GM19025 (cell line): ENCODE data around the gene NOXA1.
"Not testable (repeated sequence)": the region's sequence is repeated elsewhere in the genome, so short reads cannot be mapped to it uniquely, and the experiment has no call there.

Source experiments
- ATAC-seq: cut with Tn5 transposase; IDR thresholded peaks from one replicate; pipeline ENCODE4 v1.9.1; 2021; ENCODE audit warnings: mild to moderate bottlenecking, low read depth, moderate library complexity; ENCODE audit not compliant: unreplicated experiment

NOXA1 gene

DNA sequence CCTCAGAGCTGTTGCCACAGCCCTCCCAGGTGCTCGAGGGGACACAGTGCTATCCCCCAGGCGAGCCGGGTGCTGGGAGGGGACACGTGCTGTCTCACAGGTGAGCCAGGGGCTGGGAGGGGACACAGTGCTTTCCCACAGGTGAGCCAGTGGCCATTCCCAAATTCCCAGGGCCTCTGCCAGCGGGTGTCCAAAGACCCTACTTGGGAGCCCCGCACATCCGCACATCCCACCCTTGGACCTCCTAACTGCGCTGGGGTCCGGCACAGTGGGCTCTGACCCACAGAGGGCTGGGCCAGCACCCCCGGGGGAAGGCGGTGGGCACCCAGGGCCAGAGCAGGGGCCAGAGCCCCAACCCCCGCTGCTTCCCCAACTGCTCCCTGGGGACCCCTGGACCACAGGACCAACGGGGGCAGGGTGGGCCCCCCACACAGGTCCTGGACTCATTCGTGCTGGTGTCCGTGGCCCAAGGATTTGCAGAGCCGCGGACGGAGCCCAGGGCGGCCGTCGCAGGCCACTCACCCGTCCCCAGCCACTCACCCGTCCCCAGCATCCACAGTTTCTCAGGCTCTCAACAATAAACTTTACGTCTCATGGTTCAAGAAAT is 18.1 kb upstream of the NOXA1 start:
- no peak for ATAC-seq

GRCh38 chr9:137405677-137406081 is 17.5 kb upstream of the NOXA1 start:
- no peak for ATAC-seq

DNA sequence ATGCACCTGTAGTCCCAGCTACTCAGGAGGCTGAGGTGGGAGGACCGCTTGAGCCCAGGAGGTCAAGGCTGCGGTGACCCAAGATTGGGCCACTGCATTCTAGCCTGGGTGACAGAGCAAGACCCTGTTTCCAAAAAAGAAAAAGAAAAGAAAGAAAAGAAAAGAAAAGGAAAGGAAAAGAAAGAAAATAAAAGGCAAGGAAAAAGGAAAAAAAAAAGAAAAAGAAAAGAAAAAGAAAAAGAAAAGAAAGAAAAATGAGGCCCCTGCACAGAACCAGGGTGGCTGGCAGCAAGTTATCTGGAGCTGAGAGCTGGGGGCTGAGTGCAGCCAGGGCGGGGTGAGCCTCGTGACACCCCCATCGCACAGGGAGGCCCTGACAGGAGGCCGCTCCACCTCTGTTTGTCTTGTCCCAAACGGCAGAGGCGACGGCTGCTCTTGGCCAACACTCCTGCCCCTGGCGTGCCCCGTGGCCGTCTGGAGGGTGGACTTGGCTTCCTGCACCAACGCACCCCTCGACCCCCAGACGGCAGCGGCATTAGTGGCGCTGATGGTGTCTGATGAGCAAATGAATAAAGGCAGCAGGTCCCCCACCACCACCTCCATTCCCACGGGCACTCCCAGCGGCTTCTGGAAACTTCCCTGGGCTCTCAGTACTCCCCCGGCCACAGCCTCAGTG is 17.0 kb upstream of the NOXA1 start:
- no peak for ATAC-seq

- ATAC-seq, result no peak
Observed at GRCh38 chr9:137406876-137407589, 16.2 kb upstream of the NOXA1 start.

GRCh38 chr9:137407590-137408300 is 15.4 kb upstream of the NOXA1 start:
- no peak for ATAC-seq

DNA sequence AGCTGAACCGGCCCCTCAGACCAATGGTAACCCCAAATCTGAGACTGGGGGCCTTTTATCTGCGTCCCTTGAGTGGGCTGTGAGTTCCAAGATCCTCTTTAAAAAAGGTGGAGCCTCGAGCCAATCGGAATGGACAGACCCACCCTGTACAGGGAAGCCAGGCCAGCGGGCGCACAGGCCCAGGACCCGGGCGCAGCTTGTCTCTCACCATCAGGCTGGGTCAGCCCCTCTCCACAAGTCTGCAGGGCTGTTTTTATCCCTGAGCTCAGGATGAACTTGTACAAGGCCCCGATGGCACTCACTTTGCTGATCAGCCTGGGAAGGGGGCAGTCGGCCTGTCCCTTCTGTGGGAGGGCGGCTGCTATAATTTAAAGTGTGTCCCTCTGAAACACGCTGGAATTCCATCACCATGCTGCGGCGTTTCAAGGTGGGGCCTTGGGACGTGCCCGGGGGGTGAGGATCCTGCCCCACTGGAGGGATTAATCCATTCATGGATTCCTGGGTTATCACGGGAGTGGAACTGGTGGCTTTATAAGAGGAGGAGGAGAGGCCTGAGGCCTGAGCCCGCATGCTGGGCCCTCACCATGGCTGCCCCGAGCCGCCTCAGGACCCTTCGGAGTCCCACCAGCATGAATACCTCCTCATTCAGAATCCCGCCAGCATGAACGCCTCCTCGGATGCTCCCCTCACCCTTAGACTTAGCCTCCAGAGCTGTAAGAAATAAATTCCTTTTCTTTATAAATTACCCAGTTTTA is 14.4 kb upstream of the NOXA1 start:
- ATAC-seq, result no peak

GRCh38 chr9:137409515-137409914 is 13.7 kb upstream of the NOXA1 start:
- no peak for ATAC-seq

- ATAC-seq, result not testable (repeated sequence)
Observed at GRCh38 chr9:137410236-137410890, 12.8 kb upstream of the NOXA1 start.

GRCh38 chr9:137410891-137411249 is 12.3 kb upstream of the NOXA1 start:
- ATAC-seq, result no peak

DNA sequence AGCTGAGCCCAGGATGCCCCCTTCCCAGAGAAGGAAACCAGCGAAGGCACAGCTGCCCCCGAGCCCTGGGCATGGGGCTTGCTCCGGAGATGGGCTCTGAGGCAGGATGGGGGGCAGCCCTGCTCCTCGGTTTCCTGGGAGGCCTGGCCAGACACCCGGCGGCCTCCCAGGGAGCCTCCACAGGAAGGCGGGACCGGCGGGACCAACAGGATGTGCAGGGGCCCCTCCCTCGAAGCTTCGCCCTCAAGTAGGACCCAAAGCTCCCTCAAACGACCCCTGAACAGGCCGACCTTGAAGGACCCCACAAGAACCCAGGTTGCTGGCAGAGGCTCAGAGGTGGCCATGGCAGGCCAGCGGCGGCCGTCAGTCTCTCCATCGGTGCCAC is 11.9 kb upstream of the NOXA1 start:
- ATAC-seq, result no peak

- ATAC-seq, result no peak
Observed at GRCh38 chr9:137411645-137412380, 11.4 kb upstream of the NOXA1 start.

GRCh38 chr9:137412431-137412830 is 10.8 kb upstream of the NOXA1 start:
- no peak for ATAC-seq

- ATAC-seq, result no peak
Observed at GRCh38 chr9:137415451-137415850, 7.7 kb upstream of the NOXA1 start.

GRCh38 chr9:137416006-137416562 is 7.1 kb upstream of the NOXA1 start:
- no peak for ATAC-seq

GRCh38 chr9:137416563-137417151 is 6.5 kb upstream of the NOXA1 start:
- no peak for ATAC-seq

DNA sequence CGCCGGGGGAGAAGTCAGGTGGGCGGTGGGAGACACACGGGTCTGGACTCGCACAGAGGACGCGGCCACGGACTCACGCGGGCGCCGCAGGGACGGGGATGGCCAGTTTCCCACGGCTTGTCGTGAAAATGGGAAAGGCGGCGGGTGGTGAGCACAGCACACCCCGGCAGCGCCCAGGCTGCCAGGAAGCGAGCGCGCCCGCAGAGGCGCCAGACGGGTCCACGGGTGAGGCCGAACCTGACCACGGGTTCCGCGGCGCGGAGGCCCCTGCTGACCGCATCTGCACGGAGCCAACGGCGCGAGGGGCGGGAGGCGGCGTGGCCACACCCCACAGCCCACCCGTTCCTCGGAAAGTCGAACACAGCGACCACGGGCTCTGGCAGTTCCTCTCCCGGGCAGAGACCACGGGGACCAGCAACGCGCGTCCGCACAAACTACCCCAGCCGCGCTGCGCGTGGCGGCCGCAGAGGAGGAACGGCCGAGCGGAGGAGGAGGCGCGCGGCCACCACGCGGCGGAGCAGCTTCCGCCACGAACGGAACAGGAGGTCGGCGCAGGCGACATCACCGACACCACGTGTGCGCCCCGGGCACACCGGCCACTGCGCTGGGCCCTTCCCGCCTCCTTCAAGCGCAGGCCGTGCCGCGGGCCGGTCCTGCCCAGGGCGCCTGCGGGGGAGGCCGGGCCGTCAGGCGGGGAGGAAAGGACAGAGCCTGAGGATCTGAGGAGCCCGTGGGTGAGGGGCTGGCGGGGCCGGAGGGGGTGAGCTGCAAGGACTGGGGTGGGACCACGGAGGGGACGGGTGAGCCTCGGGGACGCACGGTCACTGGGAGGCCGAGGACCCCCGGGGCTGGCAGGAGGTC is 5.8 kb upstream of the NOXA1 start:
- ATAC-seq, result no peak

GRCh38 chr9:137421838-137422603 is 1.2 kb upstream of the NOXA1 start:
- ATAC-seq, result no peak
